Measurements from ENCODE around the gene TLCD4.
A peak's percentile ranks its signal among the peaks of the same experiment; 100 is the strongest.

Gene TLCD4

GRCh38 chr1:95095833-95096217 is 21.3 kb upstream of the TLCD4 start:
- no peak for DNase-seq (ENCODE audit: low spot score)

GRCh38 chr1:95096218-95096841 is 20.8 kb upstream of the TLCD4 start:
- no peak for DNase-seq (ENCODE audit: low spot score)

- DNase-seq (ENCODE audit: low spot score): no peak
These were observed 19.7 kb upstream of the TLCD4 start for GRCh38 chr1:95097426-95097825.

- no peak for DNase-seq (ENCODE audit: low spot score)
These were observed 19.0 kb upstream of the TLCD4 start for GRCh38 chr1:95098196-95098595.

GRCh38 chr1:95108792-95109191 is 8.4 kb upstream of the TLCD4 start:
- no peak for DNase-seq (ENCODE audit: low spot score)

- no peak for DNase-seq (ENCODE audit: low spot score)
These were observed 6.1 kb upstream of the TLCD4 start for GRCh38 chr1:95111014-95111413.

GRCh38 chr1:95113684-95114083 is 3.5 kb upstream of the TLCD4 start:
- no peak for DNase-seq (ENCODE audit: low spot score)

- no peak for DNase-seq (ENCODE audit: low spot score)
These were observed 1.4 kb upstream of the TLCD4 start for GRCh38 chr1:95115708-95116137.

GRCh38 chr1:95116580-95117206 is 462 bp upstream of the TLCD4 start:
- peak; percentile 86 for DNase-seq (ENCODE audit: low spot score)

- peak; percentile 31 for DNase-seq (ENCODE audit: low spot score)
These were observed 928 bp downstream of the TLCD4 start for GRCh38 chr1:95118067-95118499.

- DNase-seq (ENCODE audit: low spot score): no peak
These were observed 1.6 kb downstream of the TLCD4 start for GRCh38 chr1:95118710-95119109.

- DNase-seq (ENCODE audit: low spot score): no peak
These were observed 2.1 kb downstream of the TLCD4 start for GRCh38 chr1:95119273-95119672.

- no peak for DNase-seq (ENCODE audit: low spot score)
These were observed 5.1 kb downstream of the TLCD4 start for GRCh38 chr1:95122151-95122697.

- DNase-seq (ENCODE audit: low spot score): no peak
These were observed 7.2 kb downstream of the TLCD4 start for GRCh38 chr1:95124342-95124741.

GRCh38 chr1:95126366-95126765 is 9.2 kb downstream of the TLCD4 start:
- DNase-seq (ENCODE audit: low spot score): no peak

GRCh38 chr1:95126846-95127245 is 9.7 kb downstream of the TLCD4 start:
- no peak for DNase-seq (ENCODE audit: low spot score)

- no peak for DNase-seq (ENCODE audit: low spot score)
These were observed 10.2 kb downstream of the TLCD4 start for GRCh38 chr1:95127380-95127779.

- DNase-seq (ENCODE audit: low spot score): no peak
These were observed 15.6 kb downstream of the TLCD4 start for GRCh38 chr1:95132762-95133161.

GRCh38 chr1:95133687-95134086 is 16.5 kb downstream of the TLCD4 start:
- no peak for DNase-seq (ENCODE audit: low spot score)

GRCh38 chr1:95138223-95138622 is 21.1 kb downstream of the TLCD4 start:
- DNase-seq (ENCODE audit: low spot score): no peak

- DNase-seq (ENCODE audit: low spot score): no peak
These were observed 21.9 kb downstream of the TLCD4 start for GRCh38 chr1:95139039-95139438.

GRCh38 chr1:95140791-95141190 is 23.6 kb downstream of the TLCD4 start:
- no peak for DNase-seq (ENCODE audit: low spot score)

- no peak for DNase-seq (ENCODE audit: low spot score)
These were observed 28.3 kb downstream of the TLCD4 start for GRCh38 chr1:95145493-95145892.

GRCh38 chr1:95146637-95147036 is 29.5 kb downstream of the TLCD4 start:
- DNase-seq (ENCODE audit: low spot score): no peak

Data from RKO (cell line).